ENCODE measurements around the gene H6PD.
"Not testable (repeated sequence)": the region's sequence is repeated elsewhere in the genome, so short reads cannot be mapped to it uniquely, and the experiment has no call there.

Gene H6PD

GRCh38 chr1:9298282-9298681 lies 63.7 kb downstream of the H6PD start:
- no peak overlapping the region for H3K27ac ChIP-seq (ENCODE audit: low read length)
- no peaks in the 10 kb centered on the region for H3K36me3 ChIP-seq (ENCODE audit: control insufficient read depth, low read depth, low read length)
- H3K9me3 ChIP-seq (ENCODE audit: control insufficient read depth, low read depth, low read length) = no peaks in the 10 kb centered on the region
- no peak overlapping the region for H3K9ac ChIP-seq (ENCODE audit: low read length)
- no peak overlapping the region for H3K4me3 ChIP-seq (ENCODE audit: low read length)
- H3K27me3 ChIP-seq (ENCODE audit: control insufficient read depth, insufficient read depth, low read length) = peaks cover 17% of the 10 kb centered on the region
- H3K4me1 ChIP-seq (ENCODE audit: control insufficient read depth, low read depth, low read length) = no peaks in the 10 kb centered on the region

GRCh38 chr1:9299571-9300541 lies 65.3 kb downstream of the H6PD start:
- H3K27ac ChIP-seq (ENCODE audit: low read length); H3K9ac ChIP-seq (ENCODE audit: low read length): not testable (repeated sequence)

GRCh38 chr1:9300573-9300972 lies 66.0 kb downstream of the H6PD start:
- no peaks in the 10 kb centered on the region for H3K36me3 ChIP-seq (ENCODE audit: control insufficient read depth, low read depth, low read length)
- no peaks in the 10 kb centered on the region for H3K4me1 ChIP-seq (ENCODE audit: control insufficient read depth, low read depth, low read length)
- no peak overlapping the region for H3K27ac ChIP-seq (ENCODE audit: low read length)
- H3K27me3 ChIP-seq (ENCODE audit: control insufficient read depth, insufficient read depth, low read length) = no peaks in the 10 kb centered on the region
- no peaks in the 10 kb centered on the region for H3K9me3 ChIP-seq (ENCODE audit: control insufficient read depth, low read depth, low read length)
- no peak overlapping the region for H3K9ac ChIP-seq (ENCODE audit: low read length)
- no peak overlapping the region for H3K4me3 ChIP-seq (ENCODE audit: low read length)

More at GRCh38 chr1:9299571-9300541, 65.3 kb downstream of the H6PD start:
- H3K36me3 ChIP-seq (ENCODE audit: control insufficient read depth, low read depth, low read length); H3K27me3 ChIP-seq (ENCODE audit: control insufficient read depth, insufficient read depth, low read length); H3K9me3 ChIP-seq (ENCODE audit: control insufficient read depth, low read depth, low read length); H3K4me3 ChIP-seq (ENCODE audit: low read length); H3K4me1 ChIP-seq (ENCODE audit: control insufficient read depth, low read depth, low read length): not testable (repeated sequence)

DNA sequence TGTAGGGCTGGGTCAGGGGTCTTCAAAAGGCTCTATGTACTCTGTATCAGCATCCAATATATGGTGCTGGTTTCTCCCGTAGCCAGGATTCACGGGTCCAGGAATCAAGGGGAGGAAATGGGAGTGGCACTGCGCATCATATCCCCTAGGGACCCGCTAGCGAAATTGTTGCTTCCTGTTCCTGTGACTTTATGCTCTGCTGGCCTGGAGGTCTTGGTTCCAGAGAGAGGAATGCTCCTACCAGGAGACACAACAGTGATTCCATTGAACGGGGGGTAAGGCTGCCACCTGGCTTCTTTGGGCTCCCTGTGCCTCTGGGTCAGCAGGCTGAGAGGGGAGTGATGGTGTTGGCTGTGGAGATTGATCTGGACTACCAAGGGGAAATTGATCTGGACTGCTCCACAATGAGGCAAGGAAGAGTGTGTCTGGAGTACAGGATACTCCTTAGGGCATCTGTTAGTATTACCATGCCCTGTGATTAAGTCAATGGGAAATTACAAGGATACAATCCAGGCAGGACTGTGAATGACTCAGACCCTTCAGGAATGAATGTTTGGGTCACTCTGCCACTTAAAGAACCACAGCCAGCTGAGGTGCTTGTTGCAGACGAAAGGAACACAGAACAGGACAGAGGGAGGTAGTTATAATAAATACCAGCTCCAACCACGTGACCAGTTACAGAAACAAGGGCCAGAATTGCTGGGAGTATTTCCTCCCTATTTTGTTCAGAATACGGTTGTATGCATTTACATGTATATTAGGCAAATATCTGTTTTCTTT lies 68.4 kb downstream of the H6PD start:
- Histone ChIP-seq H3K4me3 (ENCODE audit: low read length) (no peak overlapping the region), H3K36me3 (ENCODE audit: control insufficient read depth, low read depth, low read length) (no peaks in the 10 kb centered on the region), H3K27ac (ENCODE audit: low read length) (no peak overlapping the region), H3K9me3 (ENCODE audit: control insufficient read depth, low read depth, low read length) (no peaks in the 10 kb centered on the region), H3K9ac (ENCODE audit: low read length) (no peak overlapping the region), H3K27me3 (ENCODE audit: control insufficient read depth, insufficient read depth, low read length) (no peaks in the 10 kb centered on the region), H3K4me1 (ENCODE audit: control insufficient read depth, low read depth, low read length) (no peaks in the 10 kb centered on the region)

DNA sequence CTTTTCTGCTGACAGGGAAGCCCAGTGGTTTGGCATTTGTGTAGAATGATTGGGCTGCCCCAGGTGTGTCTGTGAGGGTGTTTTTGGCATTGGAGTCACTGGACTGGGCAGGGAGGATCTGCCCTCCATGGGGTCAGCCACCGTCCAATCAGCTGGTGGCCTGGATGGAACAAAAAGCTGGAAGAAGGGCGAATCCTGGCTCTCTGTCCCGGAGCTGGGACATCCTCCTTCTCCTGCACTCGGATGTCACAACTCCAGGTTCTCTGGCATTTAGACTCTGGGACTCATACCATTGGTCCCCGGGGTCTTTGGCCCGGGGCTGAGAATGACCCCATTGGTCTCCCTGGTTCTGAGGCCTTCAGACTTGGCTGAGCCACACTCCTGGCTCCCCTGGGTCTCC lies 69.3 kb downstream of the H6PD start:
- Histone ChIP-seq H3K36me3 (ENCODE audit: control insufficient read depth, low read depth, low read length) (no peaks in the 10 kb centered on the region), H3K4me1 (ENCODE audit: control insufficient read depth, low read depth, low read length) (no peaks in the 10 kb centered on the region), H3K27ac (ENCODE audit: low read length) (no peak overlapping the region), H3K4me3 (ENCODE audit: low read length) (no peak overlapping the region), H3K27me3 (ENCODE audit: control insufficient read depth, insufficient read depth, low read length) (no peaks in the 10 kb centered on the region), H3K9me3 (ENCODE audit: control insufficient read depth, low read depth, low read length) (no peaks in the 10 kb centered on the region), H3K9ac (ENCODE audit: low read length) (no peak overlapping the region)

GRCh38 chr1:9305216-9305615 lies 70.6 kb downstream of the H6PD start:
- H3K9me3 ChIP-seq (ENCODE audit: control insufficient read depth, low read depth, low read length) = no peaks in the 10 kb centered on the region
- no peaks in the 10 kb centered on the region for H3K27me3 ChIP-seq (ENCODE audit: control insufficient read depth, insufficient read depth, low read length)
- H3K4me3 ChIP-seq (ENCODE audit: low read length) = no peak overlapping the region
- H3K36me3 ChIP-seq (ENCODE audit: control insufficient read depth, low read depth, low read length) = no peaks in the 10 kb centered on the region
- no peak overlapping the region for H3K27ac ChIP-seq (ENCODE audit: low read length)
- H3K9ac ChIP-seq (ENCODE audit: low read length) = no peak overlapping the region
- H3K4me1 ChIP-seq (ENCODE audit: control insufficient read depth, low read depth, low read length) = no peaks in the 10 kb centered on the region

GRCh38 chr1:9306006-9306405 lies 71.4 kb downstream of the H6PD start:
- Histone ChIP-seq H3K4me1 (ENCODE audit: control insufficient read depth, low read depth, low read length) (no peaks in the 10 kb centered on the region), H3K4me3 (ENCODE audit: low read length) (no peak overlapping the region), H3K9me3 (ENCODE audit: control insufficient read depth, low read depth, low read length) (no peaks in the 10 kb centered on the region), H3K9ac (ENCODE audit: low read length) (no peak overlapping the region), H3K27ac (ENCODE audit: low read length) (no peak overlapping the region), H3K27me3 (ENCODE audit: control insufficient read depth, insufficient read depth, low read length) (no peaks in the 10 kb centered on the region), H3K36me3 (ENCODE audit: control insufficient read depth, low read depth, low read length) (no peaks in the 10 kb centered on the region)

- H3K9ac ChIP-seq (ENCODE audit: low read length) = no peak overlapping the region
- no peaks in the 10 kb centered on the region for H3K36me3 ChIP-seq (ENCODE audit: control insufficient read depth, low read depth, low read length)
- no peaks in the 10 kb centered on the region for H3K27me3 ChIP-seq (ENCODE audit: control insufficient read depth, insufficient read depth, low read length)
- H3K9me3 ChIP-seq (ENCODE audit: control insufficient read depth, low read depth, low read length) = no peaks in the 10 kb centered on the region
- H3K4me3 ChIP-seq (ENCODE audit: low read length) = no peak overlapping the region
- no peak overlapping the region for H3K27ac ChIP-seq (ENCODE audit: low read length)
- no peaks in the 10 kb centered on the region for H3K4me1 ChIP-seq (ENCODE audit: control insufficient read depth, low read depth, low read length)
Observed at GRCh38 chr1:9307303-9307702, 72.7 kb downstream of the H6PD start.

DNA sequence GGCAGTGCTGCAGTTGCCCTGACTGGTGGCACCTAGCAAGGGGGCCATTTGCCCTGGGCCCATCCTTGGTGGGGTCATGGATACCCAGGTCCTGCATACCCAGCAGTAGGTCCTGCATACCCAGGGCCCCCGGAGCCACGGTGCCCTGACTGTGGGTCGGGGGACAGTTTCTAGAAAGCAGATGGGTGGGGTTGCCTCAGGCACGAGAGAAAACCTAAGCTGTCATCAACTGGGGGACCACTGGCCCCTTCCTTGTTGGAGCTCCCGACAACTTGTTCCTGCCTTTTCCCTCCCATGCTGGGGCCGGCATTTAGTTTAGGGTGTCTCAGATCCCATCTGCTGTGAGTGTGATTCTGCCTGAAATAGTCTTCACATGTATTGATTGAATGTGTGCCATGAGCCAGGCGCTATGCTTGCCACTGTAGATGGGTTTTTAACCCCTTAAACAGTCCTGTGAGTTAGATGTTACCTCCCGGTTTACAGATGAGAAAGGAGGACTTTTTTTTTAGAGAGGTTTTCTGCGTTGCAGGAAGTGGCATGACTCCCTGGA lies 73.7 kb downstream of the H6PD start:
- no peaks in the 10 kb centered on the region for H3K4me1 ChIP-seq (ENCODE audit: control insufficient read depth, low read depth, low read length)
- H3K4me3 ChIP-seq (ENCODE audit: low read length) = no peak overlapping the region
- H3K27ac ChIP-seq (ENCODE audit: low read length) = no peak overlapping the region
- H3K9ac ChIP-seq (ENCODE audit: low read length) = no peak overlapping the region
- H3K36me3 ChIP-seq (ENCODE audit: control insufficient read depth, low read depth, low read length) = no peaks in the 10 kb centered on the region
- H3K9me3 ChIP-seq (ENCODE audit: control insufficient read depth, low read depth, low read length) = no peaks in the 10 kb centered on the region
- no peaks in the 10 kb centered on the region for H3K27me3 ChIP-seq (ENCODE audit: control insufficient read depth, insufficient read depth, low read length)

DNA sequence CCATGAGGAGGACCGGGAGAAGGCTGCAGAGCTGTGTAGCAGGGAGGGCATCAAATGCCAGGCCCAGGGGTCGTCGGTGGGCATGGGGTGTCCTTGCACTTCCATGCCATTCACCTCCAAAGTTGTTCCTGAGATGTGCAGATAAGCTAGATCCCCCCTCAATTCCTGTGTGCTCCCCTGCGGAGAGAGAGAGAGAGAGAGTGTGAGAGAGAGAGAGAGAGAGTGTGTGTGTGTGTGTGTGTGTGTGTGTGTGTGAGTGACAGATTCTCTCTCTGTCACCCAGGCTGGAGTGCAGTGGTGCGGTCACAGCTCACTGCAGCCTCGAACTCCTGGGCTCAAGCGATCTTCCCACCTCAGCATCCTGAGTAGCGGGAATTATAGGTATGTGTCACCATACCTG lies 74.5 kb downstream of the H6PD start:
- Histone ChIP-seq H3K4me3 (ENCODE audit: low read length) (no peak overlapping the region), H3K27ac (ENCODE audit: low read length) (no peak overlapping the region), H3K9ac (ENCODE audit: low read length) (no peak overlapping the region), H3K36me3 (ENCODE audit: control insufficient read depth, low read depth, low read length) (no peaks in the 10 kb centered on the region), H3K4me1 (ENCODE audit: control insufficient read depth, low read depth, low read length) (no peaks in the 10 kb centered on the region), H3K27me3 (ENCODE audit: control insufficient read depth, insufficient read depth, low read length) (no peaks in the 10 kb centered on the region), H3K9me3 (ENCODE audit: control insufficient read depth, low read depth, low read length) (no peaks in the 10 kb centered on the region)

- Histone ChIP-seq H3K4me3 (ENCODE audit: low read length) (no peak overlapping the region), H3K9me3 (ENCODE audit: control insufficient read depth, low read depth, low read length) (no peaks in the 10 kb centered on the region), H3K4me1 (ENCODE audit: control insufficient read depth, low read depth, low read length) (no peaks in the 10 kb centered on the region)
Observed at GRCh38 chr1:9309991-9310390, 75.4 kb downstream of the H6PD start.

More at GRCh38 chr1:9309991-9310390, 75.4 kb downstream of the H6PD start:
- Histone ChIP-seq H3K27me3 (ENCODE audit: control insufficient read depth, insufficient read depth, low read length) (no peaks in the 10 kb centered on the region), H3K36me3 (ENCODE audit: control insufficient read depth, low read depth, low read length) (no peaks in the 10 kb centered on the region), H3K9ac (ENCODE audit: low read length) (no peak overlapping the region), H3K27ac (ENCODE audit: low read length) (no peak overlapping the region)

All from iPS-18a (cell line).